Neural crest cell (in vitro differentiated cells): ENCODE measurements around the gene LDHAL6A. TPM values are rescaled to one million over a fixed set of nuclear protein-coding genes. Genes with fewer than 3 reads are reported as not detected.

Source experiments
- DNase-seq: peaks from one replicate; pipeline ENCODE4 v3.0.0; 2021; ENCODE audit warnings: low read depth, mixed read lengths, low spot score
- H3K27ac Mint-ChIP-seq: one replicate; pipeline ENCODE4 v1.8.0; 2021; ENCODE audit warnings: mild to moderate bottlenecking, mixed read lengths; ENCODE audit not compliant: unreplicated experiment
- H3K27me3 Mint-ChIP-seq: 2 replicates; pipeline ENCODE4 v1.8.0; 2021; ENCODE audit warnings: low read depth, mild to moderate bottlenecking, mixed read lengths
- H3K36me3 Mint-ChIP-seq: 2 replicates; pipeline ENCODE4 v1.8.0; 2021; ENCODE audit warnings: low read depth, mild to moderate bottlenecking, mixed read lengths
- H3K4me1 Mint-ChIP-seq: 2 replicates; pipeline ENCODE4 v1.8.0; 2021; ENCODE audit warnings: mixed read lengths
- H3K4me3 Mint-ChIP-seq: one replicate; pipeline ENCODE4 v1.8.0; 2021; ENCODE audit warnings: mild to moderate bottlenecking, mixed read lengths
- H3K9me3 Mint-ChIP-seq: 2 replicates; pipeline ENCODE4 v1.8.0; 2021; ENCODE audit warnings: mixed read lengths
- CTCF ChIP-seq: fragments of 200-600 bp; sonication (generic); conservative IDR thresholded peaks from 2 replicates; pipeline ENCODE4 v1.5.0; 2021; ENCODE audit warnings: antibody characterized with exemption, mild to moderate bottlenecking
- total RNA-seq: library from RNA; stranded (reverse); gene quantifications from 2 replicates; pipeline ENCODE4 v1.2.1, GENCODE V29; 2021

LDHAL6A gene
- total RNA-seq, 1 donor from 2014 or later: not detected

DNA sequence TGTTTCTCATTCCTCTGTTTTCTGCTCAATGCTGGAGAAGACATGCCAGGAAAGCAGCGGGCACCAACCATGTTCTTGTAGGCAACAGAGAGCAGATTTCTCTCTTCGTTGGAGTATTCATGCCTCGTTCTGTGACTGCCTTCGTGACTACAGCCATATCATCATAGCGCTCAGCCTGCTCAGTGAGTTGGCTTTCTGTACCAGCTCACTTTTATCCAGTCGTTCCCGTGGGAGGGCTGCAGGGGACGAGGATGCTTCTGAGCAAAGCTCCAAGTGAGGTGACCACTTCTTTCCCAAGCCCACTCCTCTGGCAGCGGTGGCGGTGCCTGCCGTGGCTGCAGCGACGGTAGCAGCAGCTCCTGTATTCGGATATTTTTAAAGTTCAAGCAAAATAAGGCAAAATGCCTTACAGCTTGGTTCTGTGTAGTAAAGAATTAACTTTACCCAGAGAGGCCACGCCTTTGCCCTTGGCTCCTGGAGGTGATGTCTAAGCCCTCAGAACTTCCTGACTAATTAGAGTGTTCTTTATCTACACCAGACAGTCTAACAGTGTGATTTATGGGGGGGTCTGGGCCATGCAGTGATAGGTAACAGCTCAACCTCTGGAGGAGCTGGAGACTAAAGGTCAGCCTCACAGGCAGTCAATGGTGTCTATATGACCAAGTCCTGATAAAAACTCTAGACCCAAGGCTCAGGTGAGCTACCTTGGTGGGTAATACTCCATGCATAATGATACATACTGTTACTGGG is 35.3 kb downstream of the LDHAL6A start:
- Mint-ChIP-seq H3K27ac (no peak overlapping the region), H3K9me3 (no peaks in the 10 kb centered on the region), H3K36me3 (peaks cover 13% of the 10 kb centered on the region), H3K4me1 (no peaks in the 10 kb centered on the region), H3K27me3 (no peaks in the 10 kb centered on the region), H3K4me3 (no peak overlapping the region)
- DNase-seq: no peak
- no peak for TF ChIP-seq CTCF

DNA sequence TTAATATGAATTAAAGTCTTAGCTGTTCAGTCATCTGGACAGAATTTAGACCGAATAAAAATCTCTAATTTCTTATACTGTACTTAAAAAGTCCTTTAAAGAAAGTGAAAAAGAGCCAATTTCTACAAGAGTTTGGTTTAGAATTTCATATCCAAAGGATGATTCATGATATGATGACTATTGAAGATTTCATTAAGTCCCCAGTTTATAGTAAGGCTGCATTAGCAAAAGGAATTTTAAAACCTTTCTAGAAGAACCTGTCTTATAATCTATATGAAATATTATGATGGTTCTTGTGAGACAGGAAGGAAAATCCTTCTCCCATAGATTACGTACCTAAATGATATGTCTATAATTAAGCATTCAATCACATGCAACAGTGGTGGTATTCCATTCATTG is 36.3 kb downstream of the LDHAL6A start:
- H3K9me3 Mint-ChIP-seq: no peaks in the 10 kb centered on the region
- H3K4me3 Mint-ChIP-seq: no peak overlapping the region
- DNase-seq: no peak
- TF ChIP-seq CTCF: no peak
- H3K27me3 Mint-ChIP-seq: no peaks in the 10 kb centered on the region
- no peak overlapping the region for H3K27ac Mint-ChIP-seq
- peaks cover 13% of the 10 kb centered on the region for H3K36me3 Mint-ChIP-seq
- H3K4me1 Mint-ChIP-seq: no peaks in the 10 kb centered on the region

GRCh38 chr11:18492888-18493287 is 37.2 kb downstream of the LDHAL6A start:
- no peak for TF ChIP-seq CTCF

DNA sequence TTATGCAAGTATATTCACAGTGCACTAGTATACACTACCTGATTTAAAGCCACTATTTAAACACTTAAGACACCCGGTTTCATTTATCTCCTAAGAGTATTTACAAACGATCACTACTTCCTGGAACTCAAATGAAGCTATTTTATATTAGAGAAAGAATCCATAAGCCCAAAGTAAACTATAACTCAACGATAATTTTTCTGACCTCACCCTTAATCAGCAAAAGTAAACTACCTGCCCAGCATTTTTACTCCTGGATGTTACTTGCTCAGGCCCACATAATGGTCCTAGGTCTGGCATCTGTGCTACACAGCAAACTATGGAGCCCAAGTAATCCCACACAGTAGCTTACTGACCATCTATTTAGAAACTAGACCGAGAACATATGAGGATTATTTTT is 37.7 kb downstream of the LDHAL6A start:
- H3K27ac Mint-ChIP-seq: no peak overlapping the region
- no peak overlapping the region for H3K4me3 Mint-ChIP-seq
- no peaks in the 10 kb centered on the region for H3K9me3 Mint-ChIP-seq
- no peak for TF ChIP-seq CTCF
- H3K27me3 Mint-ChIP-seq: no peaks in the 10 kb centered on the region
- H3K36me3 Mint-ChIP-seq: peaks cover 5% of the 10 kb centered on the region
- DNase-seq: no peak
- H3K4me1 Mint-ChIP-seq: no peaks in the 10 kb centered on the region

More at GRCh38 chr11:18492888-18493287, 37.2 kb downstream of the LDHAL6A start:
- Mint-ChIP-seq H3K27ac (no peak overlapping the region), H3K4me3 (no peak overlapping the region), H3K27me3 (no peaks in the 10 kb centered on the region), H3K36me3 (peaks cover 8% of the 10 kb centered on the region), H3K4me1 (no peaks in the 10 kb centered on the region), H3K9me3 (no peaks in the 10 kb centered on the region)
- no peak for DNase-seq

GRCh38 chr11:18495271-18495670 is 39.6 kb downstream of the LDHAL6A start:
- Mint-ChIP-seq H3K4me1 (no peaks in the 10 kb centered on the region), H3K4me3 (no peak overlapping the region), H3K36me3 (peaks cover 9% of the 10 kb centered on the region), H3K9me3 (no peaks in the 10 kb centered on the region), H3K27me3 (no peaks in the 10 kb centered on the region), H3K27ac (no peak overlapping the region)
- no peak for DNase-seq
- no peak for TF ChIP-seq CTCF
